KMS-11 (cell line): Measurements from ENCODE around the gene SPTBN5.

Experiments
- H2AFZ ChIP-seq: fragments of 200-600 bp; sonication (generic); 2 replicates; pipeline ENCODE4 v1.6.1; 2016; ENCODE audit warnings: antibody characterized with exemption, mixed run types, low read depth
- H3K27ac ChIP-seq: fragments of 200-600 bp; sonication (generic); 2 replicates; pipeline ENCODE4 v1.6.1; 2016; ENCODE audit warnings: mild to moderate bottlenecking, mixed run types
- H3K27me3 ChIP-seq: fragments of 200-600 bp; sonication (generic); 2 replicates; pipeline ENCODE4 v1.6.1; 2017; ENCODE audit warnings: mild to moderate bottlenecking, low read depth, mixed run types, moderate library complexity; ENCODE audit not compliant: insufficient read depth
- H3K36me3 ChIP-seq: fragments of 200-600 bp; sonication (generic); 2 replicates; pipeline ENCODE4 v1.6.1; 2017; ENCODE audit warnings: mild to moderate bottlenecking, mixed run types; ENCODE audit not compliant: insufficient read depth
- H3K4me1 ChIP-seq: fragments of 200-600 bp; sonication (generic); 2 replicates; pipeline ENCODE4 v1.6.1; 2016; ENCODE audit warnings: mild to moderate bottlenecking, low read depth, mixed run types; ENCODE audit not compliant: poor library complexity, severe bottlenecking
- H3K4me2 ChIP-seq: fragments of 200-600 bp; sonication (generic); 2 replicates; pipeline ENCODE4 v1.7.0; 2016; ENCODE audit warnings: mild to moderate bottlenecking, mixed run types
- H3K4me3 ChIP-seq: fragments of 200-600 bp; sonication (generic); IDR thresholded peaks from 2 replicates; pipeline ENCODE4 v1.6.1; 2017; ENCODE audit warnings: low read depth, low read length, mixed read lengths; ENCODE audit not compliant: insufficient read depth
- H3K79me2 ChIP-seq: fragments of 200-600 bp; sonication (generic); 2 replicates; pipeline ENCODE4 v1.6.1; 2016; ENCODE audit warnings: low read depth, mixed run types; ENCODE audit not compliant: insufficient read depth
- H3K9ac ChIP-seq: fragments of 200-600 bp; sonication (generic); 2 replicates; pipeline ENCODE4 v1.6.1; 2016; ENCODE audit warnings: mild to moderate bottlenecking, mixed run types
- H4K20me1 ChIP-seq: fragments of 200-600 bp; sonication (generic); 2 replicates; pipeline ENCODE4 v1.6.1; 2016; ENCODE audit warnings: mild to moderate bottlenecking, mixed run types; ENCODE audit not compliant: insufficient read depth
- TF ChIP-seq, protein P1 (sequence below): fragments of 200-600 bp; sonication (generic); conservative IDR thresholded peaks from 2 replicates; pipeline ENCODE4 v1.6.1; 2017; ENCODE audit warnings: low read depth, mild to moderate bottlenecking, antibody characterized with exemption, low read length, moderate library complexity, mixed read lengths

SPTBN5 gene

DNA sequence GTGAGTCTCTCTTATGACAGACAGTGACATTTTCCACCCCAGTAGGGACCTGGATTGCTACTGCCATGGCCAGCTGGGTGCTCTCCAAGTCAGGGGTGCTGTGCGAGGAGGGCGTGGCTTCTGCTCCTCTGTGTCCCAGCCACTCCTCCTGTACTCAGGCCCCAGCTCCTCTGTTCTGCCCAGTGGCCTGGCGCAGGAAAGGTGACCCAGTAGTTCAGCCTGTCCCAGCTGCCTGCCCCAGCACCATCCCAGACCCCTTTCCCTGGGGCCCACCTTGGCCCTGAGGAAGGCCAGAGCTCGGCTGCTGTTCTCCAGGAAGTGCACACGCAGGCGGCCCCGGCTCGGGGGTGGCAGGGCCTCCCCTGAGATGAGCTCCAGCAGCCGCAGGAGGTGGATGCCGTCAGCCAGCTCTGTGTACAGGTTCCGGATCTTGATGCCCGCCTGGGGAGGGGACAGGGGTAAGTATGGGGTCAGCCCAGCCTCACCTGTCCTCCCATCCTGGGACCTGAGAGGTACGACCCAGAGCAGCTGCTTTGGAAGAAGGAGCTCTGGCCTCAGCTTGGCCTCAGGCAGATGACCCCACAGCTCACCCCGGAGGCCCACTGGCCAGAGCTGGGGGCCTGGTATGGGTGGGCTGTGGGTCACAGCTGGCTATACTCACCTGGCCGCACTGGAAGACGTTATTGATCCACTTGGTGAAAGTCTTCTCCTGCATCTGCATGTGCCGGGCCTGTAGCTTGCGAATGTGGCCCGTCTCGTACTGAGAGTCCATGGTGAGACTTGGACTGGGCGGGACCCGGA lies 1.0 kb downstream of the SPTBN5 start:
- H3K4me3 ChIP-seq: no peak overlapping the region
- H3K36me3 ChIP-seq: no peaks in the 10 kb centered on the region
- no peaks in the 10 kb centered on the region for H3K79me2 ChIP-seq
- no peak overlapping the region for H3K9ac ChIP-seq
- no peak overlapping the region for H3K27ac ChIP-seq
- peaks cover 3% of the 10 kb centered on the region for H3K4me1 ChIP-seq
- H3K4me2 ChIP-seq: no peak overlapping the region
- no peaks in the 10 kb centered on the region for H4K20me1 ChIP-seq
- TF ChIP-seq, protein P1, sequence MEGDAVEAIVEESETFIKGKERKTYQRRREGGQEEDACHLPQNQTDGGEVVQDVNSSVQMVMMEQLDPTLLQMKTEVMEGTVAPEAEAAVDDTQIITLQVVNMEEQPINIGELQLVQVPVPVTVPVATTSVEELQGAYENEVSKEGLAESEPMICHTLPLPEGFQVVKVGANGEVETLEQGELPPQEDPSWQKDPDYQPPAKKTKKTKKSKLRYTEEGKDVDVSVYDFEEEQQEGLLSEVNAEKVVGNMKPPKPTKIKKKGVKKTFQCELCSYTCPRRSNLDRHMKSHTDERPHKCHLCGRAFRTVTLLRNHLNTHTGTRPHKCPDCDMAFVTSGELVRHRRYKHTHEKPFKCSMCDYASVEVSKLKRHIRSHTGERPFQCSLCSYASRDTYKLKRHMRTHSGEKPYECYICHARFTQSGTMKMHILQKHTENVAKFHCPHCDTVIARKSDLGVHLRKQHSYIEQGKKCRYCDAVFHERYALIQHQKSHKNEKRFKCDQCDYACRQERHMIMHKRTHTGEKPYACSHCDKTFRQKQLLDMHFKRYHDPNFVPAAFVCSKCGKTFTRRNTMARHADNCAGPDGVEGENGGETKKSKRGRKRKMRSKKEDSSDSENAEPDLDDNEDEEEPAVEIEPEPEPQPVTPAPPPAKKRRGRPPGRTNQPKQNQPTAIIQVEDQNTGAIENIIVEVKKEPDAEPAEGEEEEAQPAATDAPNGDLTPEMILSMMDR: no peak
- no peak overlapping the region for H2AFZ ChIP-seq
- H3K27me3 ChIP-seq: no peaks in the 10 kb centered on the region

DNA sequence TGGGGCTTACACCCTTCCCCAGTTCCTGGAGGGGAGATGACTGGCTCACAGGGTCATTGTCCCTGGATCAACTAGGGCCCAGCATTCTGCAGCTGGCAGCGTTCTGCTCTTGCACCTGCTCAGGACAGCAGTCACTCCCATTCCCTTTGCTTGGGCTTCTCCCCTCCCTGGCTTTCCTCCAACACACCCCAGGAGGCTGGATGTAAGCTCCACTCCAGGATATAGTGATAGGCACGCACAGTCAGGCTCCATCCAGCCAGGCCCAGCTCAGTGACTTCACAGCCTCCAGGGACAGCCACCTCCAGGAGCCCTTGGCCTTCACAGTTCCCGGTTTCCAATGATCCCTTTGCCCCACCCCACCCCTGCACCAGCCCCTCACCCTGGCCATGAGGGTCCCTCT lies 1.9 kb downstream of the SPTBN5 start:
- H3K4me3 ChIP-seq: no peak overlapping the region
- H3K27me3 ChIP-seq: no peaks in the 10 kb centered on the region
- H2AFZ ChIP-seq: no peak overlapping the region
- H3K4me1 ChIP-seq: peaks cover 3% of the 10 kb centered on the region
- TF ChIP-seq, protein P1: no peak
- H3K4me2 ChIP-seq: no peak overlapping the region
- no peaks in the 10 kb centered on the region for H4K20me1 ChIP-seq
- no peak overlapping the region for H3K9ac ChIP-seq
- H3K79me2 ChIP-seq: no peaks in the 10 kb centered on the region
- H3K27ac ChIP-seq: no peak overlapping the region
- no peaks in the 10 kb centered on the region for H3K36me3 ChIP-seq

- TF ChIP-seq, protein P1: no peak
- no peak overlapping the region for H3K4me3 ChIP-seq
- no peaks in the 10 kb centered on the region for H3K36me3 ChIP-seq
- no peak overlapping the region for H3K27ac ChIP-seq
- H3K27me3 ChIP-seq: no peaks in the 10 kb centered on the region
- no peak overlapping the region for H3K9ac ChIP-seq
- no peaks in the 10 kb centered on the region for H3K79me2 ChIP-seq
- no peaks in the 10 kb centered on the region for H4K20me1 ChIP-seq
- no peak overlapping the region for H3K4me2 ChIP-seq
- peaks cover 3% of the 10 kb centered on the region for H3K4me1 ChIP-seq
- no peak overlapping the region for H2AFZ ChIP-seq
Observed at GRCh38 chr15:41891226-41891625, 2.6 kb downstream of the SPTBN5 start.

GRCh38 chr15:41890050-41890690 lies 3.7 kb downstream of the SPTBN5 start:
- Histone ChIP-seq H3K9ac (no peak overlapping the region), H3K4me1 (peaks cover 3% of the 10 kb centered on the region), H2AFZ (no peak overlapping the region), H3K79me2 (no peaks in the 10 kb centered on the region), H3K27ac (no peak overlapping the region), H3K4me2 (no peak overlapping the region), H3K4me3 (no peak overlapping the region), H3K36me3 (no peaks in the 10 kb centered on the region), H4K20me1 (no peaks in the 10 kb centered on the region), H3K27me3 (no peaks in the 10 kb centered on the region)
- TF ChIP-seq, protein P1: no peak
